ENCODE measurements around the gene C7orf25. TPM values are rescaled to one million over a fixed set of nuclear protein-coding genes. Genes with fewer than 3 reads are reported as not detected.

Gene C7orf25
- total and polyA plus RNA-seq, 2 of the 13 experiments (the other 11 are each of a cell fraction or from before 2014, with no cell fraction given): 0.37 to 1.3 TPM

DNA sequence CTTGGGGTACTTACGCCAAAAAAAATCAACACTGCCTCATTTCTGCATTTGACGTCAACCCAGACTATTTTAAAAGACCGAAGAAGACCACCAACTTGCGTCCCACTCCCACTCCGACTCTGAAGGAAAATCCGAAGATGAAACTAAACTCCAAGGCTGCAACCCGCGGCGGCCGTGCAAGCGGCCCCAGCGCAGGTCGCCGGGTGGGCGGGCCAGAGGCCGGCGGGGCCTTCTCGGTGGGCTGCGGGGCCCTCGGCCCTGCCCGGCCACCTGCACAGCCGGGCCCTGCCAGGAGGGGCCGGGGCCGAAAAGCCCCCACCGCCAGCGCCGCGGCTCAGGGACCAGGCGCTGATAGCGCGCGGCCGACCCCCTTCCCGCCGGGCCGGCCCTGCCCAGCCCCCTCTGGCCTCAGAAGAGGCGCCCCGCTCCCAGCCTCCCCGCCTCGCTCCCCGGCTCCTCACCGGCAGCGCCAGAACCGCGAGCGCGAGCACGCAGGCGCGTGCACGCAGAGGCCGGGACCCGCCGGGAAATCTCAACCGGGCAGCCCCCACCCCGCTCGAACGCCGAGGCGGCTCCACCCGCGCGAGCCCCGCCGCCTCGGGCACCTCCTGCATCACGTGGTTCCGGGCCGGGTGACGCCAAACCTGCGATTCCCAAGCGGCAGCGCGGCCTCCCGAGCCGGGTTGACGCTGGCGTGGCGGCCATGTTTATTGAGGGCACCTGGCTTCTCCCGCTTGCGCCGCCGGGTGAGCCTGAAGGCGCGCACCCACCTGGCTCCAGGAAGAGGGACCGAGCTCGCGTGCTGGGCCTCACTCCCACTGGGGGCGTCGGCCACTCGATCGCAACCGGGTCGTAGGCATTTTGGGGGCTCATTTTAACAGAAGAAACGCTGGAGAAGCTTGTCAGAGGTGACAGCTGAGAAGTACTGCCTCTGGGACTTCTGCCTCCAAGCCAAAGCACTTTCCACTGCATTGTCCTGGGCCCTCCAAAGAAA, at the start of gene C7orf25 (continued):
- TF ChIP-seq SRY (CRISPR knock-in tag; IDR thresholded peaks at IDR 0.05) (0 out of 2 replicates have a peak, but pooled peaks have one; percentile 42), ZNF484 (CRISPR knock-in tag; IDR thresholded peaks at IDR 0.05; ENCODE audit: borderline replicate concordance, low read depth) (no peak), TEAD2 (CRISPR knock-in tag; IDR thresholded peaks at IDR 0.05) (0 out of 2 replicates have a peak, but pooled peaks have one; percentile 66), MAZ (IDR thresholded peaks at IDR 0.05; ENCODE audit: borderline replicate concordance, low read depth, low read length) (peak; percentile 95), MAZ (CRISPR knock-in tag; IDR thresholded peaks at IDR 0.05; ENCODE audit: low read depth) (peak; percentile 95), ISL2 (CRISPR knock-in tag; IDR thresholded peaks at IDR 0.05) (peak; percentile 61; the same call in 1 of the 2 replicates), NAIF1 (CRISPR knock-in tag; IDR thresholded peaks at IDR 0.05; ENCODE audit: borderline replicate concordance) (0 out of 2 replicates have a peak, but pooled peaks have one; percentile 29), LCORL (IDR thresholded peaks at IDR 0.05) (no peak), LCORL (CRISPR knock-in tag; IDR thresholded peaks at IDR 0.05) (0 out of 2 replicates have a peak, but pooled peaks have one; percentile 36), HNRNPK (IDR thresholded peaks at IDR 0.05; ENCODE audit: low read depth, low read length, poor library complexity, severe bottlenecking) (peak; percentile 62), THYN1 (CRISPR knock-in tag; IDR thresholded peaks at IDR 0.05; ENCODE audit: borderline replicate concordance, low read depth) (no peak), PITX1 (CRISPR knock-in tag; IDR thresholded peaks at IDR 0.05) (peak; percentile 76; the same call in 1 of the 2 replicates), GZF1 (CRISPR knock-in tag; IDR thresholded peaks at IDR 0.05) (no peak), EZH2 (conservative IDR thresholded peaks at IDR 0.05; ENCODE audit: low read depth, low read length) (no peak), NFYB (CRISPR knock-in tag; IDR thresholded peaks at IDR 0.05) (no peak), ZNF451 (CRISPR knock-in tag; IDR thresholded peaks at IDR 0.05) (no peak), ZNF563 (CRISPR knock-in tag; IDR thresholded peaks at IDR 0.05) (peak; percentile 96)
- TF ChIP-seq, protein P1, sequence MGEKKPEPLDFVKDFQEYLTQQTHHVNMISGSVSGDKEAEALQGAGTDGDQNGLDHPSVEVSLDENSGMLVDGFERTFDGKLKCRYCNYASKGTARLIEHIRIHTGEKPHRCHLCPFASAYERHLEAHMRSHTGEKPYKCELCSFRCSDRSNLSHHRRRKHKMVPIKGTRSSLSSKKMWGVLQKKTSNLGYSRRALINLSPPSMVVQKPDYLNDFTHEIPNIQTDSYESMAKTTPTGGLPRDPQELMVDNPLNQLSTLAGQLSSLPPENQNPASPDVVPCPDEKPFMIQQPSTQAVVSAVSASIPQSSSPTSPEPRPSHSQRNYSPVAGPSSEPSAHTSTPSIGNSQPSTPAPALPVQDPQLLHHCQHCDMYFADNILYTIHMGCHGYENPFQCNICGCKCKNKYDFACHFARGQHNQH (CRISPR knock-in tag; IDR thresholded peaks at IDR 0.05): peak; percentile 72
- TF ChIP-seq, protein P2, sequence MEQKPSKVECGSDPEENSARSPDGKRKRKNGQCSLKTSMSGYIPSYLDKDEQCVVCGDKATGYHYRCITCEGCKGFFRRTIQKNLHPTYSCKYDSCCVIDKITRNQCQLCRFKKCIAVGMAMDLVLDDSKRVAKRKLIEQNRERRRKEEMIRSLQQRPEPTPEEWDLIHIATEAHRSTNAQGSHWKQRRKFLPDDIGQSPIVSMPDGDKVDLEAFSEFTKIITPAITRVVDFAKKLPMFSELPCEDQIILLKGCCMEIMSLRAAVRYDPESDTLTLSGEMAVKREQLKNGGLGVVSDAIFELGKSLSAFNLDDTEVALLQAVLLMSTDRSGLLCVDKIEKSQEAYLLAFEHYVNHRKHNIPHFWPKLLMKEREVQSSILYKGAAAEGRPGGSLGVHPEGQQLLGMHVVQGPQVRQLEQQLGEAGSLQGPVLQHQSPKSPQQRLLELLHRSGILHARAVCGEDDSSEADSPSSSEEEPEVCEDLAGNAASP (CRISPR knock-in tag; IDR thresholded peaks at IDR 0.05; ENCODE audit: borderline replicate concordance): peak; percentile 57; the same call in 1 of the 2 replicates
- TF ChIP-seq, protein P3, sequence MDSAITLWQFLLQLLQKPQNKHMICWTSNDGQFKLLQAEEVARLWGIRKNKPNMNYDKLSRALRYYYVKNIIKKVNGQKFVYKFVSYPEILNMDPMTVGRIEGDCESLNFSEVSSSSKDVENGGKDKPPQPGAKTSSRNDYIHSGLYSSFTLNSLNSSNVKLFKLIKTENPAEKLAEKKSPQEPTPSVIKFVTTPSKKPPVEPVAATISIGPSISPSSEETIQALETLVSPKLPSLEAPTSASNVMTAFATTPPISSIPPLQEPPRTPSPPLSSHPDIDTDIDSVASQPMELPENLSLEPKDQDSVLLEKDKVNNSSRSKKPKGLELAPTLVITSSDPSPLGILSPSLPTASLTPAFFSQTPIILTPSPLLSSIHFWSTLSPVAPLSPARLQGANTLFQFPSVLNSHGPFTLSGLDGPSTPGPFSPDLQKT (CRISPR knock-in tag; IDR thresholded peaks at IDR 0.05; ENCODE audit: borderline replicate concordance): no peak
- TF ChIP-seq, protein P4, sequence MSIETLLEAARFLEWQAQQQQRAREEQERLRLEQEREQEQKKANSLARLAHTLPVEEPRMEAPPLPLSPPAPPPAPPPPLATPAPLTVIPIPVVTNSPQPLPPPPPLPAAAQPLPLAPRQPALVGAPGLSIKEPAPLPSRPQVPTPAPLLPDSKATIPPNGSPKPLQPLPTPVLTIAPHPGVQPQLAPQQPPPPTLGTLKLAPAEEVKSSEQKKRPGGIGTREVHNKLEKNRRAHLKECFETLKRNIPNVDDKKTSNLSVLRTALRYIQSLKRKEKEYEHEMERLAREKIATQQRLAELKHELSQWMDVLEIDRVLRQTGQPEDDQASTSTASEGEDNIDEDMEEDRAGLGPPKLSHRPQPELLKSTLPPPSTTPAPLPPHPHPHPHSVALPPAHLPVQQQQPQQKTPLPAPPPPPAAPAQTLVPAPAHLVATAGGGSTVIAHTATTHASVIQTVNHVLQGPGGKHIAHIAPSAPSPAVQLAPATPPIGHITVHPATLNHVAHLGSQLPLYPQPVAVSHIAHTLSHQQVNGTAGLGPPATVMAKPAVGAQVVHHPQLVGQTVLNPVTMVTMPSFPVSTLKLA (IDR thresholded peaks at IDR 0.05): peak; percentile 35
- TF ChIP-seq, protein P5, sequence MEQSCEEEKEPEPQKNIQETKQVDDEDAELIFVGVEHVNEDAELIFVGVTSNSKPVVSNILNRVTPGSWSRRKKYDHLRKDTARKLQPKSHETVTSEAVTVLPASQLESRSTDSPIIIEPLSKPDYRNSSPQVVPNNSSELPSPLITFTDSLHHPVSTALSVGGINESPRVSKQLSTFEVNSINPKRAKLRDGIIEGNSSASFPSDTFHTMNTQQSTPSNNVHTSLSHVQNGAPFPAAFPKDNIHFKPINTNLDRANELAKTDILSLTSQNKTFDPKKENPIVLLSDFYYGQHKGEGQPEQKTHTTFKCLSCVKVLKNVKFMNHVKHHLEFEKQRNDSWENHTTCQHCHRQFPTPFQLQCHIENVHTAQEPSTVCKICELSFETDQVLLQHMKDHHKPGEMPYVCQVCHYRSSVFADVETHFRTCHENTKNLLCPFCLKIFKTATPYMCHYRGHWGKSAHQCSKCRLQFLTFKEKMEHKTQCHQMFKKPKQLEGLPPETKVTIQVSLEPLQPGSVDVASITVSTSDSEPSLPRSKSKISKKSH (CRISPR knock-in tag; IDR thresholded peaks at IDR 0.05; ENCODE audit: borderline replicate concordance): no peak; the same call in 1 of the 2 replicates
